TTC549 (cell line): Measurements from ENCODE around the gene TVP23A.
"Not testable (repeated sequence)": the region's sequence is repeated elsewhere in the genome, so short reads cannot be mapped to it uniquely, and the experiment has no call there.

ENCODE experiments used
- FAIRE-seq: peaks from 2 replicates; lab custom pipeline; 2012; peaks lifted over from hg19 to GRCh38; lab: Jason Lieb, UNC

Gene TVP23A

GRCh38 chr16:10744370-10745030 is 74.1 kb downstream of the TVP23A start:
- FAIRE-seq = no peak

- FAIRE-seq = no peak
Measured at GRCh38 chr16:10743610-10744369, 74.8 kb downstream of the TVP23A start, which contains the start of gene NUBP1. Gene NUBP1 (plus strand): TSS chr16:10743842. CDS start chr16:10743864, 22 bp downstream.

- no peak for FAIRE-seq
Measured at GRCh38 chr16:10743227-10743609, 75.4 kb downstream of the TVP23A start.

GRCh38 chr16:10741844-10742243 is 76.8 kb downstream of the TVP23A start:
- no peak for FAIRE-seq

GRCh38 chr16:10741249-10741648 is 77.3 kb downstream of the TVP23A start:
- FAIRE-seq = not testable (repeated sequence)

GRCh38 chr16:10740845-10741208 is 77.8 kb downstream of the TVP23A start:
- FAIRE-seq = no peak

- no peak for FAIRE-seq
Measured at GRCh38 chr16:10740000-10740844, 78.4 kb downstream of the TVP23A start.

- no peak for FAIRE-seq
Measured at GRCh38 chr16:10738231-10739077, 80.1 kb downstream of the TVP23A start.

GRCh38 chr16:10737068-10737625 is 81.4 kb downstream of the TVP23A start:
- FAIRE-seq = peak; percentile 28

GRCh38 chr16:10731790-10732189 is 86.8 kb downstream of the TVP23A start:
- no peak for FAIRE-seq

GRCh38 chr16:10729104-10730048 is 89.2 kb downstream of the TVP23A start:
- FAIRE-seq = no peak

- no peak for FAIRE-seq
Measured at GRCh38 chr16:10728003-10728887, 90.3 kb downstream of the TVP23A start.
